CD14-positive monocyte (primary cell): ENCODE results near the gene BCL3. TPM values are rescaled to one million over a fixed set of nuclear protein-coding genes. Genes with fewer than 3 reads are reported as not detected.
"Not testable (repeated sequence)": the region's sequence is repeated elsewhere in the genome, so short reads cannot be mapped to it uniquely, and the experiment has no call there.

ENCODE experiments used
- DNase-seq, 3 donors: peaks; one replicate each; pipeline ENCODE4 v3.0.0-alpha.2; 2011 to 2022
- H2AFZ ChIP-seq: 2 replicates; pipeline ENCODE4 v1.6.0; 2012; ENCODE audit warnings: mild to moderate bottlenecking, low read depth, low read length, inconsistent platforms; ENCODE audit not compliant: insufficient read depth, poor library complexity, severe bottlenecking
- H3K27ac ChIP-seq, 2 donors: 1 replicate in 1 of 2; 2 replicates in 1 of 2; pipeline ENCODE4 v1.5.1; 2012 to 2013; ENCODE audit warnings: low read length in 2 of 2, control low read depth in 1 of 2, inconsistent platforms in 1 of 2, low read depth in 1 of 2, mild to moderate bottlenecking in 1 of 2
- H3K27me3 ChIP-seq, 2 donors: one replicate each; pipeline versions ENCODE4 v1.6.0 to v1.6.1; 2011 to 2013; ENCODE audit warnings: low read length in 2 of 2; ENCODE audit not compliant: control insufficient read depth in 2 of 2, insufficient read depth in 2 of 2
- H3K36me3 ChIP-seq, 2 donors: replicated peaks in 1 of 2; 1 replicate in 1 of 2; 2 replicates in 1 of 2; pipeline versions ENCODE4 v1.5.1 to v1.6.1; 2012 to 2013; ENCODE audit warnings: low read length in 2 of 2, control low read depth in 1 of 2, inconsistent platforms in 1 of 2, mild to moderate bottlenecking in 1 of 2; ENCODE audit not compliant: insufficient read depth in 2 of 2, control insufficient read depth in 1 of 2
- H3K4me1 ChIP-seq, 2 donors: 1 replicate in 1 of 2; 2 replicates in 1 of 2; pipeline versions ENCODE4 v1.5.1 to v1.6.1; 2012 to 2013; ENCODE audit warnings: low read length in 2 of 2, control low read depth in 1 of 2, inconsistent platforms in 1 of 2, mild to moderate bottlenecking in 1 of 2, moderate library complexity in 1 of 2; ENCODE audit not compliant: insufficient read depth in 2 of 2, control insufficient read depth in 1 of 2
- H3K4me2 ChIP-seq: replicated peaks from 2 replicates; pipeline ENCODE3; 2012; ENCODE audit warnings: low read length, moderate library complexity, mild to moderate bottlenecking; ENCODE audit not compliant: poor library complexity, severe bottlenecking; ENCODE audit errors: extremely low read depth
- H3K4me3 ChIP-seq, 3 experiments: fragments of 200-600 bp in 1 of 3; sonication (generic) in 1 of 3; replicated peaks in 1 of 3; 1 replicate in 2 of 3; 2 replicates in 1 of 3; pipeline ENCODE4 v1.5.1; 2011 to 2013; ENCODE audit warnings: low read length in 3 of 3, mild to moderate bottlenecking in 3 of 3, control low read depth in 2 of 3, low read depth in 2 of 3, inconsistent platforms in 1 of 3, moderate library complexity in 1 of 3
- H3K79me2 ChIP-seq: 2 replicates; pipeline ENCODE4 v1.6.0; 2012; ENCODE audit warnings: mild to moderate bottlenecking, control low read depth, inconsistent platforms, low read length, moderate library complexity; ENCODE audit not compliant: insufficient read depth
- H3K9ac ChIP-seq: 2 replicates; pipeline ENCODE4 v1.6.0; 2017; ENCODE audit warnings: low read length, mild to moderate bottlenecking; ENCODE audit not compliant: insufficient read depth, poor library complexity, severe bottlenecking
- H3K9me3 ChIP-seq, 2 donors: replicated peaks in 1 of 2; 1 replicate in 1 of 2; 2 replicates in 1 of 2; pipeline versions ENCODE4 v1.5.1 to v1.6.1; 2012 to 2013; ENCODE audit warnings: low read length in 2 of 2, control low read depth in 1 of 2; ENCODE audit not compliant: control insufficient read depth in 1 of 2, insufficient read depth in 1 of 2
- H4K20me1 ChIP-seq: 2 replicates; pipeline ENCODE4 v1.6.0; 2012; ENCODE audit warnings: mild to moderate bottlenecking, low read length, control low read depth, moderate library complexity; ENCODE audit not compliant: insufficient read depth
- H3K27ac Mint-ChIP-seq, 7 donors: one replicate each; pipeline ENCODE4 v1.8.0; 2020; ENCODE audit warnings: mild to moderate bottlenecking in 7 of 7, mixed read lengths in 7 of 7, moderate library complexity in 6 of 7, inconsistent platforms in 2 of 7
- H3K27me3 Mint-ChIP-seq, 3 donors: one replicate each; pipeline ENCODE4 v1.8.0; 2021 to 2022; ENCODE audit warnings: low read depth in 3 of 3, mild to moderate bottlenecking in 3 of 3, mixed read lengths in 3 of 3, moderate library complexity in 3 of 3, inconsistent platforms in 1 of 3
- H3K36me3 Mint-ChIP-seq, 2 donors: one replicate each; pipeline ENCODE4 v1.8.0; 2020; ENCODE audit warnings: mixed read lengths in 2 of 2, inconsistent platforms in 1 of 2, mild to moderate bottlenecking in 1 of 2
- H3K4me1 Mint-ChIP-seq: one replicate; pipeline ENCODE4 v1.8.0; 2020; ENCODE audit warnings: mild to moderate bottlenecking, mixed read lengths
- H3K4me3 Mint-ChIP-seq, 2 donors: one replicate each; pipeline ENCODE4 v1.8.0; 2020; ENCODE audit warnings: mild to moderate bottlenecking in 2 of 2, mixed read lengths in 2 of 2, moderate library complexity in 1 of 2
- H3K9me3 Mint-ChIP-seq, 7 donors: one replicate each; pipeline ENCODE4 v1.8.0; 2020 to 2022; ENCODE audit warnings: mixed read lengths in 7 of 7, mild to moderate bottlenecking in 6 of 7, moderate library complexity in 6 of 7, inconsistent platforms in 2 of 7
- WGBS: methylation state at CpG from one replicate; pipeline ENCODE4 v1.1.5; 2013; ENCODE audit warnings: missing lambda C conversion rate; ENCODE audit not compliant: insufficient coverage; 5-methylcytosine and 5-hydroxymethylcytosine counted together
- intact Hi-C, 2 donors: fragments of 100-400 bp; cut with micrococcal nuclease; formaldehyde crosslinking; loops; one replicate each; pipeline versions ENCODE4 v1.15.0 to v1.15.1; 2023
- polyA plus RNA-seq, 3 donors: library from polyadenylated mRNA; depleted of rRNA in 1 of 3; unstranded in 2 of 3; stranded (reverse) in 1 of 3; fragments of 300-500 nt in 2 of 3; fragments of >200 nt in 1 of 3; fragmentation: Illumina TruSeq in 2 of 3; gene quantifications; 1 replicate in 2 of 3; 2 replicates in 1 of 3; pipeline ENCODE4 v1.2.3, GENCODE V29; 2012 to 2021
- TF ChIP-seq, protein P1 (sequence below): fragments of 200-600 bp; IDR thresholded peaks from one replicate; pipeline ENCODE4 v1.8.0; 2022; ENCODE audit warnings: antibody characterized with exemption, mild to moderate bottlenecking

Gene BCL3
- polyA plus RNA-seq, 3 donors = 18.7 to 160 (median 23.1) TPM

DNA sequence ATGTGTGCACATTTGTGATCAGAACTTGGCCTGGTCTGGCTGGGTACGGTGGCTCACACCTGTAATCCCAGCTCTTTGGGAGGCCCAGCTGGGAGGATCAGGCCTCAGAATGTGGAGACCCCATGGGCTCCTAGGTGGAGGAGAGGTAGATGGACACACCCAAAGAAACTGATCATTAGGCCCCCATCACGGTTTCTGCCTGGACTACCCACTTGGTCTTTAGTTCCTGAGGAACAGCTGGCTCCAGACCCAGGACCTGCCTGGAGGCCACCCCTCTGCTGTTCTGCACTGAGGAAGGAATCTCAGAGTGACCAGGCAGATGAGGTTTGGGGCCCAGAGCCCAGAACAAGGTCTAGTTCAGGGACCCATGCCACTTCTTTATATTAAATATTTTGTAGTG is 30.6 kb downstream of the BCL3 start:
- H3K36me3 ChIP-seq = no peaks in the 10 kb centered on the region
- H3K79me2 ChIP-seq = no peaks in the 10 kb centered on the region
- no peak overlapping the region for H3K4me2 ChIP-seq
- H3K4me3 Mint-ChIP-seq = no peak overlapping the region
- peaks cover 0 to 16% (median 8%) of the 10 kb centered on the region in 3 donors for H3K27me3 Mint-ChIP-seq
- no peaks in the 10 kb centered on the region for H3K9me3 ChIP-seq
- no peak overlapping the region for H2AFZ ChIP-seq
- H3K4me3 ChIP-seq = no peak overlapping the region
- no peak for DNase-seq
- peaks cover 0 to 7% of the 10 kb centered on the region in 2 donors for H3K27me3 ChIP-seq
- TF ChIP-seq, protein P1, sequence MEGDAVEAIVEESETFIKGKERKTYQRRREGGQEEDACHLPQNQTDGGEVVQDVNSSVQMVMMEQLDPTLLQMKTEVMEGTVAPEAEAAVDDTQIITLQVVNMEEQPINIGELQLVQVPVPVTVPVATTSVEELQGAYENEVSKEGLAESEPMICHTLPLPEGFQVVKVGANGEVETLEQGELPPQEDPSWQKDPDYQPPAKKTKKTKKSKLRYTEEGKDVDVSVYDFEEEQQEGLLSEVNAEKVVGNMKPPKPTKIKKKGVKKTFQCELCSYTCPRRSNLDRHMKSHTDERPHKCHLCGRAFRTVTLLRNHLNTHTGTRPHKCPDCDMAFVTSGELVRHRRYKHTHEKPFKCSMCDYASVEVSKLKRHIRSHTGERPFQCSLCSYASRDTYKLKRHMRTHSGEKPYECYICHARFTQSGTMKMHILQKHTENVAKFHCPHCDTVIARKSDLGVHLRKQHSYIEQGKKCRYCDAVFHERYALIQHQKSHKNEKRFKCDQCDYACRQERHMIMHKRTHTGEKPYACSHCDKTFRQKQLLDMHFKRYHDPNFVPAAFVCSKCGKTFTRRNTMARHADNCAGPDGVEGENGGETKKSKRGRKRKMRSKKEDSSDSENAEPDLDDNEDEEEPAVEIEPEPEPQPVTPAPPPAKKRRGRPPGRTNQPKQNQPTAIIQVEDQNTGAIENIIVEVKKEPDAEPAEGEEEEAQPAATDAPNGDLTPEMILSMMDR = no peak
- intact Hi-C loops = loop anchor here in 1 of 2 donors (5.0 kb wide), 1 partner anchor 77 kb away; no protein-coding TSS in a partner anchor
- H3K4me1 ChIP-seq = peaks cover 1 to 2% of the 10 kb centered on the region in 2 donors
- no peaks in the 10 kb centered on the region for H3K36me3 Mint-ChIP-seq
- no peak overlapping the region for H3K27ac Mint-ChIP-seq
- peaks cover 0 to 2% (median 0%) of the 10 kb centered on the region in 7 donors for H3K9me3 Mint-ChIP-seq
- peaks cover 2% of the 10 kb centered on the region for H3K4me1 Mint-ChIP-seq
- no peak overlapping the region for H3K27ac ChIP-seq
- no peaks in the 10 kb centered on the region for H4K20me1 ChIP-seq
- WGBS = 93% methylated on average over 2 of the region's 2 CpGs
- no peak overlapping the region for H3K9ac ChIP-seq

DNA sequence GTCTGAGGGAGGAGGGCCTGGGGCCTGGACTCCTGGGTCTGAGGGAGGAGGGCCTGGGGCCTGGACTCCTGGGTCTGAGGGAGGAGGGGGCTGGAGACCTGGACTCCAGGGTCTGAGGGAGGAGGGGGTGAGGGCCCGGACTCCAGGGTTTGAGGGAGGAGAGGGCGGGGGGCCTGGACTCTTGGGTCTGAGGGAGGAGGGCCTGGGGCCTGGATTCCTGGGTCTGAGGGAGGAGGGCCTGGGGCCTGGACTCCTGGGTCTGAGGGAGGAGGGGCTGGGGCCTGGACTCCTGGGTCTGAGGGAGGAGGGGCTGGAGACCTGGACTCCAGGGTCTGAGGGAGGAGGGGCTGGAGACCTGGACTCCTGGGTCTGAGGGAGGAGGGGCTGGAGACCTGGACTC is 33.2 kb downstream of the BCL3 start:
- H3K9me3 ChIP-seq, H3K27ac Mint-ChIP-seq, H3K4me3 ChIP-seq, H3K4me1 Mint-ChIP-seq, H3K4me1 ChIP-seq, H3K4me2 ChIP-seq, H3K4me3 Mint-ChIP-seq, H3K36me3 Mint-ChIP-seq, H3K9me3 Mint-ChIP-seq, H3K36me3 ChIP-seq, H4K20me1 ChIP-seq, H3K9ac ChIP-seq, H3K79me2 ChIP-seq, H3K27me3 ChIP-seq, H2AFZ ChIP-seq, H3K27ac ChIP-seq, DNase-seq: not testable (repeated sequence)
- WGBS = 100% methylated on average over 2 of the region's 2 CpGs
- intact Hi-C loops = loop anchor here in 1 of 2 donors (10.0 kb wide), 1 partner anchor 207 kb away; no protein-coding TSS in a partner anchor
- H3K27me3 Mint-ChIP-seq = peaks cover 0 to 20% (median 15%) of the 10 kb centered on the region in 3 donors
